Activated CD4-positive, alpha-beta memory T cell treated with anti-CD3 and anti-CD28 coated beads for 36 hours (primary cell): ENCODE measurements around the gene EFTUD2. TPM values are rescaled to one million over a fixed set of nuclear protein-coding genes. Genes with fewer than 3 reads are reported as not detected.
"Not testable (repeated sequence)": the region's sequence is repeated elsewhere in the genome, so short reads cannot be mapped to it uniquely, and the experiment has no call there.

Experiments
- CTCF ChIA-PET: fragments of 350-600 bp; sonication (Branson Sonifier 250); formaldehyde crosslinking; loops from one replicate; lab custom pipeline; 2021; ENCODE audit warnings: antibody characterized with exemption, inconsistent platforms; lab: Charles Lee
- POLR2A ChIA-PET: fragments of 350-600 bp; sonication (Branson Sonifier 250); formaldehyde crosslinking; loops from one replicate; lab custom pipeline; 2021; ENCODE audit warnings: antibody characterized with exemption; lab: Charles Lee
- DNase-seq: peaks from one replicate; pipeline ENCODE4 v3.0.0-alpha.2; 2020
- H3K27ac Mint-ChIP-seq: one replicate; pipeline ENCODE4 v1.8.0; 2021; ENCODE audit warnings: mixed read lengths
- H3K27me3 Mint-ChIP-seq: one replicate; pipeline ENCODE4 v1.8.0; 2021; ENCODE audit warnings: mixed read lengths
- H3K36me3 Mint-ChIP-seq: one replicate; pipeline ENCODE4 v1.8.0; 2021; ENCODE audit warnings: mixed read lengths
- H3K4me1 Mint-ChIP-seq: one replicate; pipeline ENCODE4 v1.8.0; 2021; ENCODE audit warnings: low read depth, mixed read lengths
- H3K4me3 Mint-ChIP-seq: one replicate; pipeline ENCODE4 v1.8.0; 2021; ENCODE audit warnings: mild to moderate bottlenecking, mixed read lengths
- H3K9me3 Mint-ChIP-seq: one replicate; pipeline ENCODE4 v1.8.0; 2021; ENCODE audit warnings: mixed read lengths
- intact Hi-C: fragments of 100-400 bp; cut with micrococcal nuclease; formaldehyde crosslinking; loops from one replicate; pipeline ENCODE4 v1.15.1; 2023
- total RNA-seq, 2 experiments: library from RNA; stranded (reverse); gene quantifications; one replicate each; pipeline ENCODE4 v1.2.3, GENCODE V29; 2021

EFTUD2 gene
- total RNA-seq: 100 to 1,000 TPM; 162 to 171 TPM

DNA sequence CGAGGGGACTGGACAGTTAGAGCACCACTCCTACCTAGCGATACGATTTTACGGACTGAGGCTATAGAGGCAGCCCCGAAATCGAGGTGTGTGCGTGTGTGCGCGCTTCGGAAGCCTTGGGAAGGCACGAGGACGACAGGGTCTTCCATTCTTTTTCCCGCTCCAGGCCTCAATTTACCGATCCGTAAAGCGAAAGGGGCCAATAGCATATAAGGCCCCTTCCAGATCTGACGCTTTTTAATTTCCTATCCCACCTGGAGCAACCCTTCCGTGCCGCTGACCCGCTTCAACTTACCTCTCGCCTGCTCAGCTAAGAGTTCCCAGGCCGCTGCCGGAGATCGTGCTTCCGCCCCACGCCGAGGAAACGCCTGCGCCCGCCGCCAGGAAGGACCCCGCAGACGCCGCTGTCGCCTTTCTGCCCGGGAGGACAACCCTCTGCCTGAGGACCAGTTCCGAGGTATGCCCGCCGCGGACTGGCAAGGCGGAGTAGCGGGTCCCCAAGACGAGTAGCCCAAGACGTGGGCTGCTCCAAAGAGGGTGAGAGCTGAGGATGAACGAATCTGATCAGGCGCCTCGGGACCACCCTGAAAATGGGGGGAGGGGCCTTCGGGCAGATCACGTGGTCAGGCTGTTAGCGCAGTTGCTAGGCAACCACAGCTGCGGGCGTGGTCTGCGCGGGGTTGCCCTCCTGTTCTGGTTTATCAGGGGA lies at the start of gene EFTUD2:
TSS of gene EFTUD2 (minus strand) at position 372 of the 709 bp plus-strand sequence. CDS start 4,924 bp downstream, outside the sequence.
- peak within 1 kb of the TSS; percentile 99 for H3K27ac Mint-ChIP-seq

DNA sequence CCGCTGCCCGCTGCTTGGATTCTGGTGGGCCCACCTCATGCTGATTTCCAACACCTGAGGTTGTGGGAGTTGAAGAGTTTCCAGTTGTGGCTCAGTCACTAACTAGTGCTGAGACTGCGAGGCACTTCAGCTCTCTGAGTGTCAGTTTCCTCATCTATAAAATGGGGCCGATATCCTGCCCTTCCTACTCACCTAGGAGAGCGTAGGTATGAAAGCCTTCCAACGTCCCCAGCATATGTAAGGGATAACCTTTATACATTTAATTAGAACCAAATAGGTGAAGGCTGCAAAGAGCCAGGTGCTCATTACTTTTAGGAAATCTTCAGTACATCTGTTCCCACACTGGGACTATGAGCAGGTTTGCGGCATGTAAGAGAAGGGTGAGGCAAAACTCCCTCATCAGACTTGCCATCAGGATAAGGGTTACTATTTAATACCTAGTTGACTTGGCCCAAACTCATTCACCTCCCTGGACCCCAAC lies 49.1 kb upstream of the EFTUD2 start:
- peaks cover 9% of the 10 kb centered on the region for H3K4me1 Mint-ChIP-seq
- H3K9me3 Mint-ChIP-seq: no peaks in the 10 kb centered on the region
- ChIA-PET CTCF (interaction anchor here (1.4 kb wide), 1 partner anchor 71 kb away, joined by 4 read pairs; no protein-coding TSS in a partner anchor), POLR2A (no interaction called here)
- H3K27me3 Mint-ChIP-seq: peaks cover 6% of the 10 kb centered on the region
- H3K36me3 Mint-ChIP-seq: peaks cover 11% of the 10 kb centered on the region
- peak overlapping the region; percentile 84 for H3K27ac Mint-ChIP-seq
- intact Hi-C loops: no loop called here
- DNase-seq: no peak
- peak overlapping the region; percentile 91 for H3K4me3 Mint-ChIP-seq

More for the DNA sequence above, at the start of gene EFTUD2:
- H3K9me3 Mint-ChIP-seq: no peaks in the 10 kb centered on the region
- peaks cover 22% of the 10 kb centered on the region for H3K4me1 Mint-ChIP-seq
- intact Hi-C loops: loop anchor here (1.0 to 5.0 kb wide), 2 partner anchors 123 to 191 kb away; partner anchors contain the start of gene DBF4B
- DNase-seq: peak; percentile 94
- ChIA-PET CTCF (interaction anchor here (1.0 to 3.9 kb wide), 10 partner anchors 12 to 298 kb away, joined by 3 to 21 read pairs (median 5); partner anchors contain the start of gene ACBD4), POLR2A (interaction anchor here (1.0 to 2.1 kb wide), 6 partner anchors 13 to 249 kb away, joined by 3 to 7 read pairs (median 4); partner anchors contain the start of genes CCDC43, HEXIM1 and NMT1)
- H3K36me3 Mint-ChIP-seq: peaks cover 10% of the 10 kb centered on the region
- H3K4me3 Mint-ChIP-seq: peak within 1 kb of the TSS; percentile 87
- H3K27me3 Mint-ChIP-seq: no peaks in the 10 kb centered on the region

- Mint-ChIP-seq H3K27me3 (peaks cover 6% of the 10 kb centered on the region), H3K4me3 (peak within 1 kb of the TSS; percentile 91), H3K27ac (peak within 1 kb of the TSS; percentile 84), H3K4me1 (peaks cover 9% of the 10 kb centered on the region), H3K9me3 (no peaks in the 10 kb centered on the region), H3K36me3 (peaks cover 11% of the 10 kb centered on the region)
- DNase-seq: peak; percentile 96
- POLR2A ChIA-PET: no interaction called here
- intact Hi-C loops: loop anchor here (1.0 to 2.0 kb wide), 3 partner anchors 25 to 103 kb away; partner anchors contain the start of gene DCAKD
- CTCF ChIA-PET: interaction anchor here (1.3 to 1.4 kb wide), 2 partner anchors 72 to 152 kb away, joined by 4 read pairs; no protein-coding TSS in a partner anchor
Observed at GRCh38 chr17:44947461-44948314, 48.4 kb upstream of the EFTUD2 start, which contains the start of gene KIF18B. Gene KIF18B, minus strand, starts transcription at chr17:44947773. Its CDS starts 11,429 bp downstream, at chr17:44936344.

DNA sequence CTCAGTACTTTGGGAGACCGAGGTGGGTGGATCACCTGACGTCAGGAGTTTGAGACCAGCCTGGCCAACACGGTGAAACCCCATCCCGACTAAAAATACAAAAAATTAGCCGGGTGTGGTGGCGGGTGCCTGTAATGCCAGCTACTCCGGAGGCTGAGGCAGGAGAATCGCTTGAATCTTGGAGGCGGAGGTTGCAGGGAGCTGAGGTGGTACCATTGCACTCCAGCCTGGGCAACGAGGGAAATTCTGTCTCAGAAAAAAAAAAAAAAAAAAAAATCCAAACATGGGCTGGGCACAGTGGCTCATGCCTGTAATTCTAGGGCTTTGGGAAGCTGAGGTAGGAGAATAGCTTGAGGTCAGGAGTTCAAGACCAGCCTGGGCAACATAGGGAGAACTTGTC lies 46.4 kb upstream of the EFTUD2 start:
- H3K4me1 Mint-ChIP-seq, H3K27me3 Mint-ChIP-seq, H3K27ac Mint-ChIP-seq, H3K9me3 Mint-ChIP-seq, POLR2A ChIA-PET, H3K4me3 Mint-ChIP-seq: not testable (repeated sequence)
- peak; percentile 2 for DNase-seq
- CTCF ChIA-PET: interaction anchor here (1.1 to 1.9 kb wide), 2 partner anchors 25 to 190 kb away, joined by 3 to 5 read pairs; partner anchors contain the start of gene ACBD4
- intact Hi-C loops: loop anchor here (2.0 kb wide), 2 partner anchors 75 to 105 kb away; partner anchors contain the start of gene DCAKD
- H3K36me3 Mint-ChIP-seq: peaks cover 11% of the 10 kb centered on the region

GRCh38 chr17:44942456-44942855 lies 43.2 kb upstream of the EFTUD2 start:
- intact Hi-C loops: no loop called here
- Mint-ChIP-seq H3K4me3 (no peak overlapping the region), H3K27me3 (peaks cover 6% of the 10 kb centered on the region), H3K27ac (no peak overlapping the region), H3K36me3 (peaks cover 19% of the 10 kb centered on the region), H3K9me3 (no peaks in the 10 kb centered on the region), H3K4me1 (peaks cover 6% of the 10 kb centered on the region)
- DNase-seq: no peak
- POLR2A ChIA-PET: no interaction called here
- CTCF ChIA-PET: interaction anchor here (0.6 kb wide), 1 partner anchor 50 kb away, joined by 3 read pairs; no protein-coding TSS in a partner anchor

DNA sequence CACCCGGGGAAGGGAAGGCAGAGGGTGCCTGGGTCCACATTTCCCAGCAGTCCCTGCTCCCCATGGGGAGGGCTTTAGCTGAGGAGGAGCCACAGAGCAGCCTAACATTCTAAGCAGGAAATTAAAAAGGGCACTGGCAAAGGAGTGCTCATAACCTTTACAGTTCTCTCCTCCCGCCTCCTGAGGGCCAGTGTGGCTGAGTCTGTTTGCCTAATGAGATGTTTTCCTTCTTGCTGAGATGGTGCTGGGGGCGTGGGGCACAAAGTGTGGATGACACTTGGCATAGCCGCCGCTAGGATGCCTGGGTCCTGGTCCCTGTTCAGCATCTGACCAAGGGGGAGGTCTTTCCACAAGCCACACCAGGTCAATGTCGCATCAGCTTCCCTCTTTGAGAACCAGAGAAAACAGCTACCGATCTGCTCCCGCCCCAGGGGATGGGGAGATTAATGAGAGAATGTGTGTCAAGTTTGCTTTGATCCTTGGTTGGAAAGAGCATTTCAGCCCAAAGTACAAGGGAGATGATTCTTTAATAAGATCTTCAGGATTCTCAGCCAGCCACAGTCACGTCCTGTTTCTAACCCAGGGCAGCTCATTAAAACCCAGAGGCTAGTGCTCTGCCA lies 42.6 kb upstream of the EFTUD2 start:
- Mint-ChIP-seq H3K9me3 (no peaks in the 10 kb centered on the region), H3K27me3 (peaks cover 6% of the 10 kb centered on the region), H3K27ac (no peak overlapping the region), H3K36me3 (peaks cover 19% of the 10 kb centered on the region), H3K4me1 (peaks cover 6% of the 10 kb centered on the region), H3K4me3 (no peak overlapping the region)
- intact Hi-C loops: no loop called here
- peak; percentile 6 for DNase-seq
- POLR2A ChIA-PET: no interaction called here
- CTCF ChIA-PET: no interaction called here

DNA sequence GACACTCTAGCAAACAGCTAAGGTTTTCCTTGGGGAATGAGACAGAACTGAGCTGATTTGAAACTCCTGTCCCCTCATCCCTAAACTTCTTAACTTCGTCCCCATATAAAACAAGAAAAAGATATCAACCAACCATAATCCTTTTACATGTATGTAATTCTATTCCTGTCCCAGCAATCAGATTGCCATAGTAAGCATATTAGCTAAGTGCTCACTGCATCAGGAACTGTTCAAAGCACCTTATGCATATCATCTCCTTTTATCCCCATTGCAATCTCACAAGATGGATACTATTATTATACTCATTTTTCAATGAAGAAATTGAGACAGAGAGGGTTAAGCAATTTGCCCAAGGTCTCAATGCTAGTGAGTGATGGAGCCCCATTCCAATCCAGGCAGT lies 41.5 kb upstream of the EFTUD2 start:
- H3K9me3 Mint-ChIP-seq: no peaks in the 10 kb centered on the region
- H3K4me3 Mint-ChIP-seq: no peak overlapping the region
- intact Hi-C loops: no loop called here
- no peak for DNase-seq
- CTCF ChIA-PET: interaction anchor here (0.7 to 2.1 kb wide), 2 partner anchors 20 to 244 kb away, joined by 3 to 9 read pairs; no protein-coding TSS in a partner anchor
- no peaks in the 10 kb centered on the region for H3K27me3 Mint-ChIP-seq
- POLR2A ChIA-PET: no interaction called here
- H3K36me3 Mint-ChIP-seq: peaks cover 15% of the 10 kb centered on the region
- no peaks in the 10 kb centered on the region for H3K4me1 Mint-ChIP-seq
- H3K27ac Mint-ChIP-seq: no peak overlapping the region

- intact Hi-C loops: no loop called here
- Mint-ChIP-seq H3K4me1 (no peaks in the 10 kb centered on the region), H3K27me3 (no peaks in the 10 kb centered on the region), H3K27ac (no peak overlapping the region), H3K4me3 (no peak overlapping the region), H3K36me3 (peaks cover 19% of the 10 kb centered on the region), H3K9me3 (no peaks in the 10 kb centered on the region)
- ChIA-PET POLR2A (no interaction called here), CTCF (interaction anchor here (2.1 kb wide), 1 partner anchor 20 kb away, joined by 9 read pairs; no protein-coding TSS in a partner anchor)
- DNase-seq: no peak
Observed at GRCh38 chr17:44940317-44940716, 41.1 kb upstream of the EFTUD2 start.

DNA sequence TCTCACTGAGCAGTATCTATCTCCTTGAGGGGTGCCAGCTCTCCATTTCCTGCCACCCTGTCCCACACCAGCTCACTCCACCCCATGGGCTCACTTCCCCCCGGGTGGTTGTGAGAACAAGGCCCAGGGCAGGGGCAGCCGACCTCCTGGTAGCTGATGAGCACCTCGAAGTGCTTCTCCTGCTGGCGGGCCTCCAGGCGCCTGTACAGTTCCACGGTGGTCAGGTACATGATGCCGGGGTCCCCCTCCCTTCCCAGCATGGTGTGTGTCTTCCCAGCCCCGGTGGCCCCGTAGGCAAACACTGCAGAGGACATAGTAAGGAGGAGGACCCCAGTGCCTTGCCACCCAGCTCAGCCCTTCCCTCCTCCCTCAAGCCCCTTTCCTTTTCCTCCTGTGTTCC lies 35.9 kb upstream of the EFTUD2 start:
- H3K27me3 Mint-ChIP-seq: no peaks in the 10 kb centered on the region
- no peak overlapping the region for H3K4me3 Mint-ChIP-seq
- CTCF ChIA-PET: interaction anchor here (0.6 kb wide), 1 partner anchor 158 kb away, joined by 3 read pairs; no protein-coding TSS in a partner anchor
- H3K4me1 Mint-ChIP-seq: no peaks in the 10 kb centered on the region
- H3K9me3 Mint-ChIP-seq: no peaks in the 10 kb centered on the region
- H3K27ac Mint-ChIP-seq: no peak overlapping the region
- peaks cover 25% of the 10 kb centered on the region for H3K36me3 Mint-ChIP-seq
- intact Hi-C loops: no loop called here
- POLR2A ChIA-PET: no interaction called here
- no peak for DNase-seq

- H3K36me3 Mint-ChIP-seq: peaks cover 28% of the 10 kb centered on the region
- ChIA-PET POLR2A (no interaction called here), CTCF (interaction anchor here (0.6 kb wide), 1 partner anchor 158 kb away, joined by 3 read pairs; no protein-coding TSS in a partner anchor)
- no peaks in the 10 kb centered on the region for H3K9me3 Mint-ChIP-seq
- no peaks in the 10 kb centered on the region for H3K27me3 Mint-ChIP-seq
- DNase-seq: no peak
- H3K4me1 Mint-ChIP-seq: no peaks in the 10 kb centered on the region
- intact Hi-C loops: no loop called here
- H3K4me3 Mint-ChIP-seq: no peak overlapping the region
- H3K27ac Mint-ChIP-seq: no peak overlapping the region
Observed at GRCh38 chr17:44934745-44935105, 35.5 kb upstream of the EFTUD2 start.
